MM.1S (cell line): ENCODE data around the gene CACNA1C.

Source experiments
- CTCF ChIP-seq: fragments of 300-600 bp; sonication (generic); IDR thresholded peaks from 2 replicates; pipeline ENCODE4 v1.5.1; 2016; ENCODE audit warnings: antibody characterized with exemption, low read length, mixed read lengths
- EZH2 ChIP-seq: fragments of 300-600 bp; sonication (generic); optimal IDR thresholded peaks from 2 replicates; pipeline ENCODE3; 2017; ENCODE audit warnings: low read depth, mild to moderate bottlenecking, antibody characterized with exemption, low read length, mixed read lengths
- EZH2phosphoT487 ChIP-seq: fragments of 300-600 bp; sonication (generic); IDR thresholded peaks from 2 replicates; pipeline ENCODE4 v1.6.1; 2018; ENCODE audit warnings: antibody characterized with exemption, low read length

- TF ChIP-seq CTCF (no peak), EZH2 (no peak), EZH2phosphoT487 (no peak)
These were observed 194.3 kb downstream of the CACNA1C start for GRCh38 chr12:2247120-2247519.
